ENCODE measurements around the gene OSBP2.
A peak's percentile ranks its signal among the peaks of the same experiment; 100 is the strongest.

Gene OSBP2

DNA sequence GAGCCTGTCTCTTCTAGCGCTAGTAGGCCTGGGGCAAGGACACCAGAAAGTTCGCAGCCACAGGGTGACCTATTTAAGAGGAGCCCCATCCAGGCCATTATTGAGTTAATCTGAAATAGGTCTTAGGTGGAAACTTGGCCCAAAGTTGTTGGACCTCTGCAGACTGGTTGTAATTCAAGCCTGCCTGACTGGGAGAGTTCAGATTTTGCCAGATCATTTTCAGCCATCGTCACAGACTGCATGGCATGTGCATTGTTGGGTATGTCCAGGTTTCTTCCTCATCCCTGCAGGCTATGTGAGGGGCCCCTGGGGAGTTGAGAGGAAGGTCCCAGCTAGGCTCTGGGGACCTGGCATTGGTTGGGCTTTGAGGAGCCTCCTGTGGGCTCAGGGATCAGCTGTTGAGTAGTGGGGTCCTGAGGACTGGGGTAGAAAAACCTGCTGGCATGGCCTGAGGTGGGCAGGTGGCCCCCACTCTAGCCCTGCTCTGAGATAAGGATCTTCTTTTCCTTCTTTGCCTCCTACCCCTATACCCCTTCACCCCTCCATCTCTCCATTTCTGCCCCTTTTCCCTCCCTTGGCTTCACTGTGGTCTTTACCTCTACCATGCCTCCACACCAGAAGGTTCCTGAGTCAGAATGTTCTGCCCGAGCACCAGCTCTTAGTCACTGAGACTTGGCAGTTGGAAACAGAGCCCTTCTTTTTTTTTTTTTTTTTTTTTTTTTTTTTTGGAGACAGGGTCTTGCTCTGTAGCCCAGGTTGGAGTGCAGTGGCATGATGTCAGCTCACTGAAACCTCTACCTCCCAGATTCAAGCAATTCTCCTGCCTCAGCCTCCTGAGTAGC, 161.2 kb downstream of the OSBP2 start:
- Histone ChIP-seq H3K27me3 (no peaks in the 10 kb centered on the region), H3K4me1 (no peaks in the 10 kb centered on the region), H3K36me3 (no peaks in the 10 kb centered on the region), H3K27ac (no peak overlapping the region), H3K9me3 (no peaks in the 10 kb centered on the region), H3K4me3 (no peak overlapping the region)
- DNase-seq: peak in 1 of 2 donors; percentile 19
- TF ChIP-seq, protein P1, sequence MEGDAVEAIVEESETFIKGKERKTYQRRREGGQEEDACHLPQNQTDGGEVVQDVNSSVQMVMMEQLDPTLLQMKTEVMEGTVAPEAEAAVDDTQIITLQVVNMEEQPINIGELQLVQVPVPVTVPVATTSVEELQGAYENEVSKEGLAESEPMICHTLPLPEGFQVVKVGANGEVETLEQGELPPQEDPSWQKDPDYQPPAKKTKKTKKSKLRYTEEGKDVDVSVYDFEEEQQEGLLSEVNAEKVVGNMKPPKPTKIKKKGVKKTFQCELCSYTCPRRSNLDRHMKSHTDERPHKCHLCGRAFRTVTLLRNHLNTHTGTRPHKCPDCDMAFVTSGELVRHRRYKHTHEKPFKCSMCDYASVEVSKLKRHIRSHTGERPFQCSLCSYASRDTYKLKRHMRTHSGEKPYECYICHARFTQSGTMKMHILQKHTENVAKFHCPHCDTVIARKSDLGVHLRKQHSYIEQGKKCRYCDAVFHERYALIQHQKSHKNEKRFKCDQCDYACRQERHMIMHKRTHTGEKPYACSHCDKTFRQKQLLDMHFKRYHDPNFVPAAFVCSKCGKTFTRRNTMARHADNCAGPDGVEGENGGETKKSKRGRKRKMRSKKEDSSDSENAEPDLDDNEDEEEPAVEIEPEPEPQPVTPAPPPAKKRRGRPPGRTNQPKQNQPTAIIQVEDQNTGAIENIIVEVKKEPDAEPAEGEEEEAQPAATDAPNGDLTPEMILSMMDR (IDR thresholded peaks at IDR 0.05): no peak
- intact Hi-C loops (cut with DNase I; ENCODE audit: low total_unique reads): no loop called here

DNA sequence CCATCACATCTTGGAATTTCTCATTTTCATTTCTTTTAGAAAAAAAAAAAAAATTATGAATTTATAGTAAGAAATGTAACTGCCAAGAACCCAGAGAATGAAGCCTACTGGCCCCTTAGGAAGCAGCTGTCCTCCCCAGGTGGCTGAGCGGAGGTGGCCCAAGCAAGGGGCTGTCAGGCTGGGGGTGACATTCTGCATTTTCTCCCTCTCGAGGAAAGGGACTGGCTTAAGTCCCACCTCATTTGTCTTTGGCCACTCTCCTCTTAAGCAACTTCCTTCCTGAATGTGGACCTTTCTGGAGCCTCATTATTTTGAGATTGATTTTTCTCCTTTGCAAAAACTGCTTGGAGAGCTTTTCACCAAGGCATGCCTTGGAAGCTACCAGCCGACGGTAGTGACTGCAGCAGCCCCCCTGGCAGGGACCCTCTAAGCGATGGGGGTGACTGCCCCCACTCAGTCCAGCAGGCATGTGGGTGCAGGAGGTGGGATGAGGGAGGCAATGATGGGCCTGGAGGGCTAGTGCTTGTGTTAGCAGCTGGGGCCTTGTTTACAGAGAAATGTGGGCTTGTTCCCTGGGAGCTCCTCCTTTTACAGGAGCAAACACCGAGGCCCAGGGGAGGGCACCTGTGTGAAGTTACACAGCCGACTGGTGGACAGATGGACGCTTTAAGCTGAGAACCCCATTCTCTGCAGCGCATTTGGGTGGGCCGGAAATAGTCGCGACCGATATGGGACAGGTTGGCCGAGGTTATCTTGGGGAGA, 162.2 kb downstream of the OSBP2 start:
- TF ChIP-seq, protein P1 (IDR thresholded peaks at IDR 0.05): no peak

DNA sequence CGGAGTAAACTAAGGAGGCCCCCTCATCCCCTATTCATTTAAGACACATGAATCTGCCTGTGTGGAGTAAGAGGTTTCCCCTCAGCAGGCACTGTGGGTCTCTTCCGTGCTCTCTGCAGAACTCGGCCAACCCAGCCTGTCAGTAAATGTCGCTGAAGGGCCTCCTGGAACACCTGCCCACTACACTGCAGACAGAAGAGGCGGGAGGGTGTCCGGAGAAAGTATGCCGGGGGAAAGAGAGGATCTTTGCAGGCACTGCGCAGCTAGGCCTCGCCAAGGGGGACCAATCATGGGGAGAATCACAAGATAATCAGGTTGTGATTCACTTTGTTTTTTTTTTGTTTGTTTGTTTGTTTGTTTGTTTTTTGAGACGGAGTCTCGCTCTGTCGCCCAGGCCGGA, 163.1 kb downstream of the OSBP2 start:
- peaks cover 0 to 15% of the 10 kb centered on the region in 2 donors for H3K27me3 ChIP-seq
- TF ChIP-seq, protein P1 (IDR thresholded peaks at IDR 0.05): no peak
- H3K4me3 ChIP-seq: no peak overlapping the region
- intact Hi-C loops (cut with DNase I; ENCODE audit: low total_unique reads): no loop called here
- no peaks in the 10 kb centered on the region for H3K9me3 ChIP-seq
- H3K36me3 ChIP-seq: no peaks in the 10 kb centered on the region
- H3K4me1 ChIP-seq: no peaks in the 10 kb centered on the region
- H3K27ac ChIP-seq: no peak overlapping the region
- DNase-seq: no peak

More for the DNA sequence above, 162.2 kb downstream of the OSBP2 start:
- Histone ChIP-seq H3K4me3 (no peak overlapping the region), H3K4me1 (no peaks in the 10 kb centered on the region), H3K27ac (no peak overlapping the region), H3K36me3 (no peaks in the 10 kb centered on the region), H3K9me3 (no peaks in the 10 kb centered on the region), H3K27me3 (peaks cover 0 to 6% of the 10 kb centered on the region in 2 donors)
- peak in 1 of 2 donors; percentile 24 for DNase-seq
- intact Hi-C loops (cut with DNase I; ENCODE audit: low total_unique reads): no loop called here

DNA sequence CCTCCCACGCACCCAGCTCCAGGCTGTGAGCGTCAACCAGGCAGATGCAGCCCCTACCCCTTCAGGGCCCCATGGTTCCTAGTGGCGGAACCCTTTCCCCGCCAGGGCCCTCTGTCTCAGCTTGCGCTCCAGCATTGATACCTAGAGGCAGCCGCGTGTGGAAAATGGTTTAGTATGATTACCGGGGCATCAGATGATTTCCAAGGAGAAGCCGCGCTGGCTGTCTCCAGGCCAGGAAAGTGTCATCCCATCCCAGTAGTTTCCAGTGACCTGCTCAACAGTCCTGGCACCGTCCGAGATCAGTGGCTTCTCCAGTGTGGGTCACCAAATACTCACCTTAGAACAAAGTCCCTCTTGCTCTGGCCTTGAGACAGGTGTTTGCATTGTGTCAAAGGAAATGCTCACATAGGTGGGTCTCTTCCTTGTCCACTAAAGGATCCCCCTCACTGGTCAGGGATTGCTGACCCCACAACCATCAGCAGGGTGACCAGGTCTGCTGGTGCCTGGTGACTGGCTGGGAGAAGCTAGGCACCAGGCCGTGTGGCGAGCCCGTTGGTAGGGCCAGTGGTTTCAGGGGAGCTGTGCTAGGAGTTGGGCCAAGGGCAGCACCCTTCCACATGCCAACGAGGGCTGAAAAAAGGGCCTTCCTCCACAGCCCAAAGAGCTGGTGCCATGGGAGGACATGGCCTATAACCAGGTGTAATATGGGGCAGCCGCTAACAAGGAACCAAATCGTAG, 164.5 kb downstream of the OSBP2 start:
- Histone ChIP-seq H3K4me3 (no peak overlapping the region), H3K9me3 (no peaks in the 10 kb centered on the region), H3K36me3 (no peaks in the 10 kb centered on the region), H3K27me3 (peaks cover 0 to 21% of the 10 kb centered on the region in 2 donors), H3K4me1 (no peaks in the 10 kb centered on the region), H3K27ac (no peak overlapping the region)
- TF ChIP-seq, protein P1 (IDR thresholded peaks at IDR 0.05): no peak
- DNase-seq: peak in 1 of 2 donors; percentile 15
- intact Hi-C loops (cut with DNase I; ENCODE audit: low total_unique reads): no loop called here

DNA sequence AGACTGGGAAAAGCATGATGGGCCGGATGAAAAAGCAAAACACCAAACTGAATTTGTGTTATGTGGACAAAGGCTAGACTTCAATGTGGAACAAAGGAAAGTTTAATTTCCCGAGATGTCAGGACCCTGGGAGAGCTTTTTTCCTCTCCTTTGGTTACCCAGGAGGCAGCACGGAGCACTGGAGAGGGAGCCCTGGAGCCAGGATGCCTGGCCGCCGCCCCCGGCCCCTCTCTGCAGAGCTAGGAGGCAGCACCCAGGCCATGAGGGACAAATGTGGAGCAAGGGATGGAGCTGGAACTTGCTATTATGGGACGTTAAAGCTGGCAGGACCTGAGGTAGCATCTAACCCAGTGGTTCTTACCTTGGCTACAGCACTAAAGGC, 165.0 kb downstream of the OSBP2 start:
- TF ChIP-seq, protein P1 (IDR thresholded peaks at IDR 0.05): no peak
- intact Hi-C loops (cut with DNase I; ENCODE audit: low total_unique reads): no loop called here
- no peaks in the 10 kb centered on the region for H3K9me3 ChIP-seq
- H3K36me3 ChIP-seq: no peaks in the 10 kb centered on the region
- no peak overlapping the region for H3K27ac ChIP-seq
- H3K27me3 ChIP-seq: peaks cover 0 to 21% of the 10 kb centered on the region in 2 donors
- peak in 1 of 2 donors; percentile 37 for DNase-seq
- H3K4me3 ChIP-seq: no peak overlapping the region
- no peaks in the 10 kb centered on the region for H3K4me1 ChIP-seq
